ENCODE data around the gene RAB40A. TPM values are rescaled to one million over a fixed set of nuclear protein-coding genes. Genes with fewer than 3 reads are reported as not detected.

Gene RAB40A
- total RNA-seq, 1 experiment from 2014 or later = 0.15 TPM

DNA sequence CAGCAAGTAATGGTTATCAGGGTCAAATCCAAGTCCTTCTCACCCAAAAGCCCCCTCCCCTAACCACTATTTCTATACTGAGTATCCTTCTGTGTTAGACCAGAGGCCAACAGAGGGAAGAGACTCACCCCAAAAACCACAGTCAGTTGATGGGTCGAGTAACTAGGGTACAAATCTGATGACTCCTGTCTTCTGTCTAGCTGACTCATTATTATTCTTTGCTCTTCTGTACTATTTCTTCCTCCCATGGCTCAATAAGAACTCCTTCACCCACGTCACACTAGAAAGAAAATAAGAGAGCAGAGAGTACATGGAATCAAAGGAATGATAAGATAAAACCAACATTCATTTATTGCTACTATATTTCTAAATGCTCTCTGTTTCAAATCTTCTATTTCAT, 2.0 kb downstream of the RAB40A start:
- Histone ChIP-seq H3K27me3 (ENCODE audit: low read length) (no peaks in the 10 kb centered on the region), H3K79me2 (ENCODE audit: low read length) (no peaks in the 10 kb centered on the region), H3K4me3 (ENCODE audit: low read length) (no peak overlapping the region), H3K4me1 (ENCODE audit: low read length) (no peaks in the 10 kb centered on the region), H3K4me2 (ENCODE audit: low read depth, low read length, poor library complexity, severe bottlenecking) (no peak overlapping the region), H3K36me3 (ENCODE audit: insufficient read depth, low read length) (no peaks in the 10 kb centered on the region), H3K9me2 (replicated peaks; ENCODE audit: insufficient read depth, low read length) (no peaks in the 10 kb centered on the region), H2AFZ (ENCODE audit: low read length) (no peak overlapping the region), H4K20me1 (ENCODE audit: insufficient read depth, low read depth, low read length) (no peaks in the 10 kb centered on the region), H3K9me3 (ENCODE audit: low read length) (no peaks in the 10 kb centered on the region), H3K9ac (ENCODE audit: low read length) (no peak overlapping the region), H3K27ac (ENCODE audit: low read length) (no peak overlapping the region)
- no peak for DNase-seq

- Histone ChIP-seq H3K9ac (ENCODE audit: low read length) (no peak overlapping the region), H3K4me3 (ENCODE audit: low read length) (no peak overlapping the region), H3K4me1 (ENCODE audit: low read length) (no peaks in the 10 kb centered on the region), H3K9me3 (ENCODE audit: low read length) (no peaks in the 10 kb centered on the region), H3K27ac (ENCODE audit: low read length) (no peak overlapping the region), H3K27me3 (ENCODE audit: low read length) (no peaks in the 10 kb centered on the region), H3K79me2 (ENCODE audit: low read length) (no peaks in the 10 kb centered on the region), H3K9me2 (replicated peaks; ENCODE audit: insufficient read depth, low read length) (no peaks in the 10 kb centered on the region), H3K4me2 (ENCODE audit: low read depth, low read length, poor library complexity, severe bottlenecking) (no peak overlapping the region), H4K20me1 (ENCODE audit: insufficient read depth, low read depth, low read length) (no peaks in the 10 kb centered on the region), H3K36me3 (ENCODE audit: insufficient read depth, low read length) (no peaks in the 10 kb centered on the region), H2AFZ (ENCODE audit: low read length) (no peak overlapping the region)
- DNase-seq = no peak
Measured at GRCh38 chrX:103513476-103514108, 5.7 kb downstream of the RAB40A start.

- Histone ChIP-seq H3K27me3 (ENCODE audit: low read length) (no peaks in the 10 kb centered on the region), H3K27ac (ENCODE audit: low read length) (no peak overlapping the region), H3K4me2 (ENCODE audit: low read depth, low read length, poor library complexity, severe bottlenecking) (no peak overlapping the region), H3K9me3 (ENCODE audit: low read length) (no peaks in the 10 kb centered on the region), H4K20me1 (ENCODE audit: insufficient read depth, low read depth, low read length) (no peaks in the 10 kb centered on the region), H2AFZ (ENCODE audit: low read length) (no peak overlapping the region), H3K79me2 (ENCODE audit: low read length) (no peaks in the 10 kb centered on the region), H3K36me3 (ENCODE audit: insufficient read depth, low read length) (no peaks in the 10 kb centered on the region), H3K9ac (ENCODE audit: low read length) (no peak overlapping the region), H3K4me3 (ENCODE audit: low read length) (no peak overlapping the region), H3K9me2 (replicated peaks; ENCODE audit: insufficient read depth, low read length) (no peaks in the 10 kb centered on the region), H3K4me1 (ENCODE audit: low read length) (no peaks in the 10 kb centered on the region)
- DNase-seq = no peak
Measured at GRCh38 chrX:103513067-103513466, 6.2 kb downstream of the RAB40A start.

DNA sequence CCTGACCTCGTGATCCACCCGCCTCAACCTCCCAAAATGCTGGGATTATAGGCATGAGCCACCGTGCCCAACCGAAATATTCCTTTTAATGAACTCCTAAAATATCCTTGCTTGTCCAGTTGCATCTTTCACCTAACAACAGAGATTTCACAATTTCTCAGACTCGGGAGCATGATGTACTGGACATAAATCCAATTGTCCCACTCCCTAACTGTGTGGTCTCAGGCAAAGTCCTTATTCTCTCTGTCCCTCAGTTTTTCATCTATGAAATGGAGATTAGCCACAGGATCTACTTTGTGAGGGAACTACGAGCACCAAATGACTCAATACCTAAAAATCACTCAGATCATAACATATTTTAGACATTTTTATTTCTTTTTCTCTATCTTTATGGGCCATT, 9.3 kb downstream of the RAB40A start:
- Histone ChIP-seq H2AFZ (ENCODE audit: low read length) (no peak overlapping the region), H3K36me3 (ENCODE audit: insufficient read depth, low read length) (no peaks in the 10 kb centered on the region), H3K9ac (ENCODE audit: low read length) (no peak overlapping the region), H3K4me3 (ENCODE audit: low read length) (no peak overlapping the region), H3K9me2 (replicated peaks; ENCODE audit: insufficient read depth, low read length) (no peaks in the 10 kb centered on the region), H3K79me2 (ENCODE audit: low read length) (no peaks in the 10 kb centered on the region), H3K4me1 (ENCODE audit: low read length) (no peaks in the 10 kb centered on the region), H3K27ac (ENCODE audit: low read length) (no peak overlapping the region), H3K4me2 (ENCODE audit: low read depth, low read length, poor library complexity, severe bottlenecking) (no peak overlapping the region), H3K27me3 (ENCODE audit: low read length) (no peaks in the 10 kb centered on the region), H3K9me3 (ENCODE audit: low read length) (no peaks in the 10 kb centered on the region), H4K20me1 (ENCODE audit: insufficient read depth, low read depth, low read length) (no peaks in the 10 kb centered on the region)
- DNase-seq = no peak

GRCh38 chrX:103503853-103504207, 15.5 kb downstream of the RAB40A start:
- DNase-seq = no peak
- H3K9ac ChIP-seq (ENCODE audit: low read length) = no peak overlapping the region
- no peaks in the 10 kb centered on the region for H3K27me3 ChIP-seq (ENCODE audit: low read length)
- H3K36me3 ChIP-seq (ENCODE audit: insufficient read depth, low read length) = no peaks in the 10 kb centered on the region
- no peak overlapping the region for H3K4me2 ChIP-seq (ENCODE audit: low read depth, low read length, poor library complexity, severe bottlenecking)
- no peak overlapping the region for H3K4me3 ChIP-seq (ENCODE audit: low read length)
- H3K9me3 ChIP-seq (ENCODE audit: low read length) = no peaks in the 10 kb centered on the region
- no peaks in the 10 kb centered on the region for H3K4me1 ChIP-seq (ENCODE audit: low read length)
- no peak overlapping the region for H2AFZ ChIP-seq (ENCODE audit: low read length)
- no peaks in the 10 kb centered on the region for H3K9me2 ChIP-seq (replicated peaks; ENCODE audit: insufficient read depth, low read length)
- no peaks in the 10 kb centered on the region for H4K20me1 ChIP-seq (ENCODE audit: insufficient read depth, low read depth, low read length)
- H3K79me2 ChIP-seq (ENCODE audit: low read length) = no peaks in the 10 kb centered on the region
- H3K27ac ChIP-seq (ENCODE audit: low read length) = no peak overlapping the region

DNA sequence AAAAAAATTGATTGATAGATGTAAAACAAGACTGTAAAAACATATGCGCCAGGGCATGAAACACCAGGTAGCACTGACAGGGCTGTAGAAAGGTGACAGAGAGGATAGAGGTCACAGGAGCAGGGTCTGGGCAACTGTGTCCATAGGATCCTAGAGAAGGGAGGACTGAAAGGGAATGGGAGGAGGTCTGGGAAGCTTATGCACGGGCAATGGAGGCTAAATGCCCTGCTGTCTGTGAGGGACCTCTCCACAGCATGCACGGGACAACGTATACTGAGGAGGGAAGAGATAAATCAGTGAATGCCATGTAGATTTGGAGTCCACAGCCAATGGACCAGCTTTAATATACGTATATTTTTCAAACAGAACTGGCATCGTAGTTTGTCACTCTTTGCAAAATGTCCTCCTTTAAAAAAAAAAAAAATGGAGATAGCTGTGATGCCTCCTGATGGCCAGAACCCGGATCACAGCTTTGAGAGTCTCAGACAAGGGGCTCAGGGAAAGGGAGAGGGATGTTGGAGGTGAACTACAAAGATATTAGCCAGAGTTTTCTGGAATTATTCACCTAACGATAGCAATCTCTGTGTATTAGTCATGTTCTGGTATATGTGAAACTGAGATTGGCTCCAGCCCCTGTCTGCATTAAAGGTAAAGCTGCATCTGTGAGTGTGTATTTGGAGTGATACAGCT, 16.0 kb downstream of the RAB40A start:
- Histone ChIP-seq H2AFZ (ENCODE audit: low read length) (no peak overlapping the region), H3K9me3 (ENCODE audit: low read length) (no peaks in the 10 kb centered on the region), H3K27ac (ENCODE audit: low read length) (no peak overlapping the region), H3K4me1 (ENCODE audit: low read length) (no peaks in the 10 kb centered on the region), H4K20me1 (ENCODE audit: insufficient read depth, low read depth, low read length) (no peaks in the 10 kb centered on the region), H3K4me3 (ENCODE audit: low read length) (no peak overlapping the region), H3K9me2 (replicated peaks; ENCODE audit: insufficient read depth, low read length) (no peaks in the 10 kb centered on the region), H3K27me3 (ENCODE audit: low read length) (no peaks in the 10 kb centered on the region), H3K79me2 (ENCODE audit: low read length) (no peaks in the 10 kb centered on the region), H3K36me3 (ENCODE audit: insufficient read depth, low read length) (no peaks in the 10 kb centered on the region), H3K4me2 (ENCODE audit: low read depth, low read length, poor library complexity, severe bottlenecking) (no peak overlapping the region), H3K9ac (ENCODE audit: low read length) (no peak overlapping the region)
- DNase-seq = peak; percentile 33

- DNase-seq = no peak
- no peak overlapping the region for H2AFZ ChIP-seq (ENCODE audit: low read length)
- no peak overlapping the region for H3K9ac ChIP-seq (ENCODE audit: low read length)
- peaks cover 6% of the 10 kb centered on the region for H3K4me1 ChIP-seq (ENCODE audit: low read length)
- no peak overlapping the region for H3K4me2 ChIP-seq (ENCODE audit: low read depth, low read length, poor library complexity, severe bottlenecking)
- H3K4me3 ChIP-seq (ENCODE audit: low read length) = no peak overlapping the region
- H3K9me3 ChIP-seq (ENCODE audit: low read length) = no peaks in the 10 kb centered on the region
- no peaks in the 10 kb centered on the region for H3K79me2 ChIP-seq (ENCODE audit: low read length)
- H3K27me3 ChIP-seq (ENCODE audit: low read length) = no peaks in the 10 kb centered on the region
- no peaks in the 10 kb centered on the region for H3K36me3 ChIP-seq (ENCODE audit: insufficient read depth, low read length)
- no peaks in the 10 kb centered on the region for H3K9me2 ChIP-seq (replicated peaks; ENCODE audit: insufficient read depth, low read length)
- no peaks in the 10 kb centered on the region for H4K20me1 ChIP-seq (ENCODE audit: insufficient read depth, low read depth, low read length)
- H3K27ac ChIP-seq (ENCODE audit: low read length) = no peak overlapping the region
Measured at GRCh38 chrX:103498786-103499185, 20.5 kb downstream of the RAB40A start.

- no peaks in the 10 kb centered on the region for H3K9me3 ChIP-seq (ENCODE audit: low read length)
- no peak for DNase-seq
- no peak overlapping the region for H3K27ac ChIP-seq (ENCODE audit: low read length)
- no peaks in the 10 kb centered on the region for H4K20me1 ChIP-seq (ENCODE audit: insufficient read depth, low read depth, low read length)
- H3K9me2 ChIP-seq (replicated peaks; ENCODE audit: insufficient read depth, low read length) = no peaks in the 10 kb centered on the region
- H3K27me3 ChIP-seq (ENCODE audit: low read length) = no peaks in the 10 kb centered on the region
- no peak overlapping the region for H2AFZ ChIP-seq (ENCODE audit: low read length)
- no peaks in the 10 kb centered on the region for H3K36me3 ChIP-seq (ENCODE audit: insufficient read depth, low read length)
- no peaks in the 10 kb centered on the region for H3K79me2 ChIP-seq (ENCODE audit: low read length)
- H3K4me1 ChIP-seq (ENCODE audit: low read length) = peaks cover 6% of the 10 kb centered on the region
- no peak overlapping the region for H3K9ac ChIP-seq (ENCODE audit: low read length)
- H3K4me3 ChIP-seq (ENCODE audit: low read length) = no peak overlapping the region
- no peak overlapping the region for H3K4me2 ChIP-seq (ENCODE audit: low read depth, low read length, poor library complexity, severe bottlenecking)
Measured at GRCh38 chrX:103495786-103496185, 23.5 kb downstream of the RAB40A start.
